ENCODE data around the gene WDR41.

GRCh38 chr5:77518304-77518703, 26.2 kb upstream of the WDR41 start:
- TF ChIP-seq GATA2 (IDR thresholded peaks at IDR 0.05; ENCODE audit: low read depth, low read length) (no peak), GATA3 (IDR thresholded peaks at IDR 0.05; ENCODE audit: low read depth, low read length) (no peak)

All from SH-SY5Y (cell line).